CD14-positive monocyte (primary cell): Measurements from ENCODE around the gene INPP5F. TPM values are rescaled to one million over a fixed set of nuclear protein-coding genes. Genes with fewer than 3 reads are reported as not detected.
"Not testable (repeated sequence)": the region's sequence is repeated elsewhere in the genome, so short reads cannot be mapped to it uniquely, and the experiment has no call there.

Experiments
- DNase-seq, 3 donors: peaks; one replicate each; pipeline ENCODE4 v3.0.0-alpha.2; 2011 to 2022
- H2AFZ ChIP-seq: 2 replicates; pipeline ENCODE4 v1.6.0; 2012; ENCODE audit warnings: mild to moderate bottlenecking, low read depth, low read length, inconsistent platforms; ENCODE audit not compliant: insufficient read depth, poor library complexity, severe bottlenecking
- H3K27ac ChIP-seq, 2 donors: 1 replicate in 1 of 2; 2 replicates in 1 of 2; pipeline ENCODE4 v1.5.1; 2012 to 2013; ENCODE audit warnings: low read length in 2 of 2, control low read depth in 1 of 2, inconsistent platforms in 1 of 2, low read depth in 1 of 2, mild to moderate bottlenecking in 1 of 2
- H3K27me3 ChIP-seq, 2 donors: one replicate each; pipeline versions ENCODE4 v1.6.0 to v1.6.1; 2011 to 2013; ENCODE audit warnings: low read length in 2 of 2; ENCODE audit not compliant: control insufficient read depth in 2 of 2, insufficient read depth in 2 of 2
- H3K36me3 ChIP-seq, 2 donors: replicated peaks in 1 of 2; 1 replicate in 1 of 2; 2 replicates in 1 of 2; pipeline versions ENCODE4 v1.5.1 to v1.6.1; 2012 to 2013; ENCODE audit warnings: low read length in 2 of 2, control low read depth in 1 of 2, inconsistent platforms in 1 of 2, mild to moderate bottlenecking in 1 of 2; ENCODE audit not compliant: insufficient read depth in 2 of 2, control insufficient read depth in 1 of 2
- H3K4me1 ChIP-seq, 2 donors: 1 replicate in 1 of 2; 2 replicates in 1 of 2; pipeline versions ENCODE4 v1.5.1 to v1.6.1; 2012 to 2013; ENCODE audit warnings: low read length in 2 of 2, control low read depth in 1 of 2, inconsistent platforms in 1 of 2, mild to moderate bottlenecking in 1 of 2, moderate library complexity in 1 of 2; ENCODE audit not compliant: insufficient read depth in 2 of 2, control insufficient read depth in 1 of 2
- H3K4me2 ChIP-seq: replicated peaks from 2 replicates; pipeline ENCODE3; 2012; ENCODE audit warnings: low read length, moderate library complexity, mild to moderate bottlenecking; ENCODE audit not compliant: poor library complexity, severe bottlenecking; ENCODE audit errors: extremely low read depth
- H3K4me3 ChIP-seq, 3 experiments: fragments of 200-600 bp in 1 of 3; sonication (generic) in 1 of 3; replicated peaks in 1 of 3; 1 replicate in 2 of 3; 2 replicates in 1 of 3; pipeline ENCODE4 v1.5.1; 2011 to 2013; ENCODE audit warnings: low read length in 3 of 3, mild to moderate bottlenecking in 3 of 3, control low read depth in 2 of 3, low read depth in 2 of 3, inconsistent platforms in 1 of 3, moderate library complexity in 1 of 3
- H3K79me2 ChIP-seq: 2 replicates; pipeline ENCODE4 v1.6.0; 2012; ENCODE audit warnings: mild to moderate bottlenecking, control low read depth, inconsistent platforms, low read length, moderate library complexity; ENCODE audit not compliant: insufficient read depth
- H3K9ac ChIP-seq: 2 replicates; pipeline ENCODE4 v1.6.0; 2017; ENCODE audit warnings: low read length, mild to moderate bottlenecking; ENCODE audit not compliant: insufficient read depth, poor library complexity, severe bottlenecking
- H3K9me3 ChIP-seq, 2 donors: replicated peaks in 1 of 2; 1 replicate in 1 of 2; 2 replicates in 1 of 2; pipeline versions ENCODE4 v1.5.1 to v1.6.1; 2012 to 2013; ENCODE audit warnings: low read length in 2 of 2, control low read depth in 1 of 2; ENCODE audit not compliant: control insufficient read depth in 1 of 2, insufficient read depth in 1 of 2
- H4K20me1 ChIP-seq: 2 replicates; pipeline ENCODE4 v1.6.0; 2012; ENCODE audit warnings: mild to moderate bottlenecking, low read length, control low read depth, moderate library complexity; ENCODE audit not compliant: insufficient read depth
- H3K27ac Mint-ChIP-seq, 7 donors: one replicate each; pipeline ENCODE4 v1.8.0; 2020; ENCODE audit warnings: mild to moderate bottlenecking in 7 of 7, mixed read lengths in 7 of 7, moderate library complexity in 6 of 7, inconsistent platforms in 2 of 7
- H3K27me3 Mint-ChIP-seq, 3 donors: one replicate each; pipeline ENCODE4 v1.8.0; 2021 to 2022; ENCODE audit warnings: low read depth in 3 of 3, mild to moderate bottlenecking in 3 of 3, mixed read lengths in 3 of 3, moderate library complexity in 3 of 3, inconsistent platforms in 1 of 3
- H3K36me3 Mint-ChIP-seq, 2 donors: one replicate each; pipeline ENCODE4 v1.8.0; 2020; ENCODE audit warnings: mixed read lengths in 2 of 2, inconsistent platforms in 1 of 2, mild to moderate bottlenecking in 1 of 2
- H3K4me1 Mint-ChIP-seq: one replicate; pipeline ENCODE4 v1.8.0; 2020; ENCODE audit warnings: mild to moderate bottlenecking, mixed read lengths
- H3K4me3 Mint-ChIP-seq, 2 donors: one replicate each; pipeline ENCODE4 v1.8.0; 2020; ENCODE audit warnings: mild to moderate bottlenecking in 2 of 2, mixed read lengths in 2 of 2, moderate library complexity in 1 of 2
- H3K9me3 Mint-ChIP-seq, 7 donors: one replicate each; pipeline ENCODE4 v1.8.0; 2020 to 2022; ENCODE audit warnings: mixed read lengths in 7 of 7, mild to moderate bottlenecking in 6 of 7, moderate library complexity in 6 of 7, inconsistent platforms in 2 of 7
- WGBS: methylation state at CpG from one replicate; pipeline ENCODE4 v1.1.5; 2013; ENCODE audit warnings: missing lambda C conversion rate; ENCODE audit not compliant: insufficient coverage; 5-methylcytosine and 5-hydroxymethylcytosine counted together
- intact Hi-C, 2 donors: fragments of 100-400 bp; cut with micrococcal nuclease; formaldehyde crosslinking; loops; one replicate each; pipeline versions ENCODE4 v1.15.0 to v1.15.1; 2023
- polyA plus RNA-seq, 3 donors: library from polyadenylated mRNA; depleted of rRNA in 1 of 3; unstranded in 2 of 3; stranded (reverse) in 1 of 3; fragments of 300-500 nt in 2 of 3; fragments of >200 nt in 1 of 3; fragmentation: Illumina TruSeq in 2 of 3; gene quantifications; 1 replicate in 2 of 3; 2 replicates in 1 of 3; pipeline ENCODE4 v1.2.3, GENCODE V29; 2012 to 2021
- TF ChIP-seq, protein P1 (sequence below): fragments of 200-600 bp; IDR thresholded peaks from one replicate; pipeline ENCODE4 v1.8.0; 2022; ENCODE audit warnings: antibody characterized with exemption, mild to moderate bottlenecking

The INPP5F gene
- polyA plus RNA-seq, 3 donors, result 5.1 to 6.9 (median 5.4) TPM

DNA sequence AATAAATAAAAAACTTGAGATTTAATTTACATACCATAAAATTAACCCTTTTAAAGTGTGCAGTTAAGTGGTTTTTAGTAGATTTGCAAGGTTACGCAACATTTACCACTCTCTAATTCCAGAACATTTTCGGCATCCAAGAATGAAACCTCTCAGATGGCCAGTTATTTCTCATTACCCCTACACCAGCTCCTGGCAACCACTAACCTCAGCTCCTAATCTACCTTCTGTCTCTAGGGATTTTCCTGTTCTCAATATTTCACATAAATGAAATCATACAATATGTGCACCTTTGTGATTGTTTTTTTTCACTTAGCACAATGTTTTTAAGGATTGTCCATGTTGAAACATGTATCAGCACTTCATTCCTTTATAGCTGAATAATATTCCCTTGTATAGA, 45.1 kb downstream of the INPP5F start:
- Histone ChIP-seq H3K27me3 (no peaks in the 10 kb centered on the region), H3K36me3 (no peaks in the 10 kb centered on the region), H3K9ac (no peak overlapping the region), H3K4me2 (no peak overlapping the region), H4K20me1 (no peaks in the 10 kb centered on the region), H3K4me1 (no peaks in the 10 kb centered on the region), H3K9me3 (no peaks in the 10 kb centered on the region), H3K27ac (no peak overlapping the region), H2AFZ (no peak overlapping the region), H3K4me3 (no peak overlapping the region), H3K79me2 (no peaks in the 10 kb centered on the region)
- H3K4me3 Mint-ChIP-seq, result no peak overlapping the region
- DNase-seq, result no peak
- H3K27me3 Mint-ChIP-seq, result peaks cover 0 to 1% (median 0%) of the 10 kb centered on the region in 3 donors
- peaks cover 7 to 17% of the 10 kb centered on the region in 2 donors for H3K36me3 Mint-ChIP-seq
- WGBS, result 20% methylated on average over 1 of the region's 2 CpGs
- TF ChIP-seq, protein P1, sequence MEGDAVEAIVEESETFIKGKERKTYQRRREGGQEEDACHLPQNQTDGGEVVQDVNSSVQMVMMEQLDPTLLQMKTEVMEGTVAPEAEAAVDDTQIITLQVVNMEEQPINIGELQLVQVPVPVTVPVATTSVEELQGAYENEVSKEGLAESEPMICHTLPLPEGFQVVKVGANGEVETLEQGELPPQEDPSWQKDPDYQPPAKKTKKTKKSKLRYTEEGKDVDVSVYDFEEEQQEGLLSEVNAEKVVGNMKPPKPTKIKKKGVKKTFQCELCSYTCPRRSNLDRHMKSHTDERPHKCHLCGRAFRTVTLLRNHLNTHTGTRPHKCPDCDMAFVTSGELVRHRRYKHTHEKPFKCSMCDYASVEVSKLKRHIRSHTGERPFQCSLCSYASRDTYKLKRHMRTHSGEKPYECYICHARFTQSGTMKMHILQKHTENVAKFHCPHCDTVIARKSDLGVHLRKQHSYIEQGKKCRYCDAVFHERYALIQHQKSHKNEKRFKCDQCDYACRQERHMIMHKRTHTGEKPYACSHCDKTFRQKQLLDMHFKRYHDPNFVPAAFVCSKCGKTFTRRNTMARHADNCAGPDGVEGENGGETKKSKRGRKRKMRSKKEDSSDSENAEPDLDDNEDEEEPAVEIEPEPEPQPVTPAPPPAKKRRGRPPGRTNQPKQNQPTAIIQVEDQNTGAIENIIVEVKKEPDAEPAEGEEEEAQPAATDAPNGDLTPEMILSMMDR, result no peak
- intact Hi-C loops, result no loop called here
- peaks cover 2% of the 10 kb centered on the region for H3K4me1 Mint-ChIP-seq
- H3K27ac Mint-ChIP-seq, result no peak overlapping the region
- no peaks in the 10 kb centered on the region for H3K9me3 Mint-ChIP-seq

GRCh38 chr10:119772334-119772733, 46.5 kb downstream of the INPP5F start:
- no peak overlapping the region for H3K4me2 ChIP-seq
- H3K4me1 Mint-ChIP-seq, result peaks cover 2% of the 10 kb centered on the region

DNA sequence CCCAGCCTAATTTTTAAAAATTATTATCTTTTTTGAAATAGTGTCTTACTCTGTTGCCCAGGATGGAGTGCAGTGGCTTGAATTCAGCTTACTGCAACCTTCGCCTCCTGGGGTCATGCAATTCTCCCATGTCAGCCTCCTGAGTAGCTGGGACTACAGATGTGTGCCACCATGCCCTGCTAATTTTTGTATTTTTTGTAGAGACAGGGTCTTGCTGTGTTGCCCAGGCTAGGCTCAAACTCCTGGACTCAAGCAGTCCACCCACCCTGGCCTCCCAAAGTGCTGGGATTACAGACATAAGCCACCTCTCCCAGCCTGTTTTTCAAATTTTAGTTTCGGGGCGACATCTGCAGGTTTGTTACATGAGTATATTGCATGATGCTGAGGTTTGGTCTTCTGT, 47.2 kb downstream of the INPP5F start:
- 100% methylated on average over 1 of the region's 3 CpGs for WGBS
- intact Hi-C loops, DNase-seq, H3K27ac Mint-ChIP-seq, H3K27me3 Mint-ChIP-seq, H3K9me3 Mint-ChIP-seq, H3K4me1 Mint-ChIP-seq, H3K27ac ChIP-seq, H3K9me3 ChIP-seq, H3K4me3 Mint-ChIP-seq, H4K20me1 ChIP-seq, H3K4me2 ChIP-seq, H3K4me1 ChIP-seq, H3K4me3 ChIP-seq, H3K9ac ChIP-seq, H3K27me3 ChIP-seq, H3K36me3 ChIP-seq, H2AFZ ChIP-seq, H3K79me2 ChIP-seq: not testable (repeated sequence)
- peaks cover 7 to 11% of the 10 kb centered on the region in 2 donors for H3K36me3 Mint-ChIP-seq

More at GRCh38 chr10:119772334-119772733, 46.5 kb downstream of the INPP5F start:
- Histone ChIP-seq H4K20me1 (no peaks in the 10 kb centered on the region), H3K36me3 (no peaks in the 10 kb centered on the region), H3K4me1 (no peaks in the 10 kb centered on the region), H2AFZ (no peak overlapping the region), H3K79me2 (no peaks in the 10 kb centered on the region), H3K9me3 (no peaks in the 10 kb centered on the region), H3K27me3 (no peaks in the 10 kb centered on the region), H3K27ac (no peak overlapping the region), H3K4me3 (no peak overlapping the region), H3K9ac (no peak overlapping the region)
- peaks cover 7 to 11% of the 10 kb centered on the region in 2 donors for H3K36me3 Mint-ChIP-seq
- no peak overlapping the region for H3K4me3 Mint-ChIP-seq
- no peak overlapping the region for H3K27ac Mint-ChIP-seq
- WGBS, result no CpG with 5 or more reads among the region's 4 CpGs
- DNase-seq, result no peak
- H3K27me3 Mint-ChIP-seq, result peaks cover 0 to 1% (median 0%) of the 10 kb centered on the region in 3 donors
- intact Hi-C loops, result no loop called here
- H3K9me3 Mint-ChIP-seq, result peaks cover 0 to 2% (median 0%) of the 10 kb centered on the region in 7 donors
- TF ChIP-seq, protein P1, result no peak
